DMS79 (cell line): ENCODE measurements around the gene PFKP.
A peak's percentile ranks its signal among the peaks of the same experiment; 100 is the strongest.

Experiments used
- DNase-seq: peaks from one replicate; lab custom pipeline; 2025; lab: John Stamatoyannopoulos, UW

The PFKP gene

GRCh38 chr10:3067118-3067858, at the start of gene PFKP:
PFKP (plus strand) TSS chr10:3067548; CDS start chr10:3067596, 48 bp downstream.
- DNase-seq, result no peak

DNA sequence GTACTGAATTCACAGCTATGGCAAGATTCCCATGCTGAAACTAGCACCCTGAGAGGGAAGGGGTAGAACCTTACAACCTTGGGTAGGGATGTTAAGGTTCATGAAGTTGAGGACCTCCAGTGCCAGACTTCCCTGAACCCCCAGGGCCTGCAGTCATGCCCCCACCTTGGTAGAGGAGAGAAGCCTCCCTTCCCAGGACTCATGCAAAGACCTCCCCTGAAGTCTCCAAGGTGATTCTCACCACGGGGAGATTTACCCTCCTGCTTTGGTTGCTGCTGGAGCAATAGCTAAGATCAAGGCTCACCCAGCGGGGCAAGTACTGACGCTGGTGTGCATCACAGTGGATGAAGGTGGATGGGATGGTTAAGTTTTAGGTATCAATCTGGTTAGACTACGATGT, 49.1 kb upstream of the PFKP start:
- no peak for DNase-seq

- DNase-seq, result no peak
These were observed 47.0 kb upstream of the PFKP start for GRCh38 chr10:3020311-3020710.

DNA sequence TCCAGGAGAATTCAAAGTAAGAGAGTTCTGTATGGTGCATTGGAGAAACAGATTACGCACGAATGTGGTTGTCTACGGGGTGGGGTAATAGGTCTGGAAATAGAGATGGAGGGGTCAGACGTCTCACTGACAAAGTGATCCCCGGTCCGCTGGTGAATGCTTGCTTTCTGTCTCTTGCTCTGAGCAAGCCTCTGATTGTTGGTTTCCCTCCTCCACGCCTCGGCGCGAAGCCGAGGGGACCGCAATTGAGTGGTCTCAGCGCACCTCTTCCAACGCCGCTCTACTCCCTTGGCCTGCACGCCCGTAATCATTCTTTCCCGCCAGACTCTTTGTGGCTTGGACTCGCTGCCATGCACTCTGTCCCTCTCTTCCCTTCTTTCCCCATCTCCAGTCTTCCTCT, 46.5 kb upstream of the PFKP start:
- no peak for DNase-seq

GRCh38 chr10:3022027-3022426, 45.3 kb upstream of the PFKP start:
- DNase-seq, result no peak

DNA sequence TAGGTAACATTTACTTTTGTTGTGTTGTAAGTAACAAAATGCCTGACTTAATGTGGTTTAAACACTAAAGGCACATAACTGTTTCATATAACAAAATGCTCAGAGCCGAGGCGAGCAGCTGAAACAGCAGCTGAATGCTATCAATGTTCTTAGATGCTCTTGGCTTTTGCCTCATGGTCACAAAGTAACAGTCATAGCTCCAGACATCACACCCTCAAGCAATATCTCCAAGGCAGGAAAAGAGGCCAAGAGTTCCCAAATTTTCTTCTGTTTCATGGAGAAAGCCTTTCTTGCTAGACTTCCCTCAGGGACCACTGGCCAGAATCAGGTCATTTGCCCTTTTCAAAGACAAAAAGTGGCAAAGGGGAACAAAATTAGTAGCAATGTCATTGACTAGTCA, 43.5 kb upstream of the PFKP start:
- no peak for DNase-seq

- no peak for DNase-seq
These were observed 42.2 kb upstream of the PFKP start for GRCh38 chr10:3025026-3025683.

DNA sequence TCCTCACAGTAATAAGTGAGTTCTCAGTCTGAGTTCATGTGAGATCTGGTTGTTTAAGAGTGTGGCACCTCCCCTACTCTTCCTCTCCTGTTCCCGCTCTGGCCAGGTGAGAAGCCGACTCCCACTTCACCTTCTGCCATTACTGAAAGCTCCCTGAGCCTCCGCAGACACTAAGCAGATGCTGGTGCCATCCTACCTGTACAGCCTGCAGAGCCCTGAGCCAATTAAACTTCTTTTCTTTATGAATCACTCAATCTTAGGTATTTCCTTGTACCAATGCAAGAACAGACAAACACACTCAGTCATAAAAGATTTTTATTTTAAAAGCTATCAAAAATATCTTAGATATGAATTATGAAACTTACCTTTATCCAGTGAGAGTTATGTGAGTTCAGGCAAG, 39.5 kb upstream of the PFKP start:
- DNase-seq, result no peak

GRCh38 chr10:3028441-3028840, 38.9 kb upstream of the PFKP start:
- no peak for DNase-seq

DNA sequence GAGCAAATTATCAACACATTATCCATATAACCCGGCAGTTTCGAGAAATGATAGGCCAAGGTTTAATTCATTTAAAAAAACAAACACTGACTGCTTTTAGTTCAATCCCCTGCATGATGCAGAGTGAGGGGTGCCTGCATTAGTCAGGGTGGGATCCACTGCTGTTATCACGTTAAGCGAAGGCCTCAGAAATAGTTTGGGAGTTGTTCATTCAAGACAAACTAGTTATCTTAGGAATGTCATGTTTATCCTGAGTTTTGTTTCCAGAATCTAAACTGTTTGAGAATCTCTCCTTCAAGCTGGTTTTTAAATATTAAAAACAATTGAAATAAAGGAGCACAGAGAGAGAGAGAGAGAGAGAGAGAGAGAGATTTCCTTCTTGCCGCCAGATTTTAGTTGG, 36.6 kb upstream of the PFKP start:
- DNase-seq, result no peak

DNA sequence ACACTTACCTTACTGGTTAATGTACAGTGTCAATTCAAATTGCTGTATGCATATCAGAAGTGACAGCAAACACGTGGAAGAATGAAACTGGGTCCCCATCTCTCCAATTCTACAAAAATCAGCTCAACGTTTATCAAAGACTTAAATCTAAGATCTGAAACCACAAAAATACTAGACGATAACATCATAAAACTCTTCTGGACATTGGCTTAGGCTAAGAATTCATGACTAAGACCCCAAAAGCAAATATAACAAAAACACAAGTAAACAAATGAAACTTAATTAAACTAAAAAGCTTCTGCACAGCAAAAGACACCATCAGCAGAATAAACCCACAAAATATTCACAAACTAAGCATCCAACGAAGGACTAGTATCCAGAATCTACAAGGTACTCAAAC, 35.9 kb upstream of the PFKP start:
- no peak for DNase-seq

DNA sequence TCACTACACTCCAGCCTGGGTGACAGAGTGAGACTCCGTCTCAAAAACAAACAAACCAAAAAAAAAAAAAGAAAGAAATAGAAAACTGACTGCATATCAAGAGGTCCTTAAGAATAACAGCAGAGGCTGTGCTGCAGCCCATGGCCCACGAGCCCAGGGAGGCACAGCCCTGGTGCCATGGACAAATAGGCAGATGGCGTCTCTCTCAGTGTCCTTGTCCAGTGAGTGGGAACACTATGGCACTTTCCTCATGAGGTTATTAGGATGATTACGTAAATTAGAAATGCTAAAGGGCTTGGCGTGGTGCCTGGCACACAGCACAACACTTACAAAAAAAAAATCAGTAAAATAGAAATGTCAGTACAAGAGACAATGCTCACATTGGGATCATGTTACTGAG, 33.4 kb upstream of the PFKP start:
- no peak for DNase-seq

- no peak for DNase-seq
These were observed 32.7 kb upstream of the PFKP start for GRCh38 chr10:3034616-3035015.

DNA sequence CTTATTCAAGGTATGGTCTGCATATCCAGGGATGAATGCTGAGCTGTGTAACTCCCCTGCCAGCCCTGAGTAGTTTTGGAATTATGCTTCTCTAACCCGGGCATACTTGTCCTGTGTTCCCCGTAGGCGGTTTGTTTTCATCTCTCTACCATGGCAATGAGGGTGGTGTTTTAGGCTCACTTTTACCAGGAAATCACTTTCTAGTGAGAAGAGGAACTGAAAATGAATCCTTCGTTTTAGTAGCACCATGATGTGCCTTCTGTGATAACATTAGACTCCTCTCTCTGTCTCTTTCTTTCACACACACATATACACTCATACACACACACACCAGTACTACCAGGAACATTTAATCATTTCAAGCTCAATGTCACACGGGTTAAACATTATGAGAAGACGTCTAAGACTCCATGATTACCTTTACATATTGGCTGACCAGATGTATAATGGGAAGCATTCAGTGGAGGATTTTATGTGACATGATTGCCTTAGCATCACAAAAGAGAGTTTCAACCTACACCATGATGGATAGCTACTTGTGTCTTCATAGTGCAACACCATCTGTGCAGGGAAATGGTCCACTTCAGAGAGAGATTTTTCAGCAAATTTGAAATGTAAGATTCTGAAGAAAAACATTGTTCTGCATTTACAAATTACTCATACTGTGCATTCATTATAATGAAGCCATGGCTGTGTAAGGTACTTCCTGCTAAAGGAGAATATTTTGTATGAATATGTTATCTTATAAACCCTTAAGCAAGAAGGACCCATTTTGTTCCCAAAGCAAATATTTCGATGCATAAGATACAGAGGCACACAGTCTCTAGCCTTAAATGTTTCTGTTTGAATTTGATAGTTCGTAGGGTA, 31.0 kb upstream of the PFKP start:
- DNase-seq, result no peak

DNA sequence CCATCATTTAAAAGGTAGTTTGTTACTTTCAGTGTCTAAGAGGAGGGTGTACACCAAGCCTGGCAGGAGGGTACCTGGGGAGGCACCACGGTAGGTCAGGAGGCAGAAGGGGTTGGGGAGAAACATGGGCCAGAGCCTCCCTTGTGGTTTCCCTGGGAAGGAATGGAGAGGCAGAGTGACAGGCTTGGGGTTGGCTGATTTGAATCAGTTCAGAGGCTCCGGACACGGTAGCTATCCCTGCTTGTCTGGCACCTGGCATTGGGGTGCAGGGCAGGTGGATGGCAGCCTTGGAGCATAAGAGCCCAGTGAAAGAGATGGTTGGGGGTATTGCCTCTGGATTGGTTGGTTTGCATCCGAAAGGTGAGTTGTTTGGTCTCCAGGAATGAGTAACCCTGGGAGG, 30.2 kb upstream of the PFKP start:
- DNase-seq, result no peak

DNA sequence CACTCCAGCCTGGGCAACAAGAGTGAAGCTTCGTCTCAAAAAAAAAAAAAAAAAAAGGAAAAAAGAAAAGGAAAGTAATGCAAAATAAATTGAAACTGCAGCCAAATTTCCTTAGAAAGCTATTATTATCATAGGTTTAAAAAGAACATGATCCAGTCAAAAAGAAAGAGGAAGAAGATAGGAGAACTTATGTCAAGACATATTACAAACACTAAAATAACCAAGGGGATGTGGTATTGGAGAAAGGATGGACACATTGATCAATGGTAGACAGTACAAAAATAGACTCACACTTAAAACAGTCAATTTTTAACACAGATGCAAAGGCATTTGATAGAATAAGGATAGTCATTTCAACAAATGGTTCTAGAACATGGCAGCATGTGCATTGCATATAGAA, 27.3 kb upstream of the PFKP start:
- no peak for DNase-seq

DNA sequence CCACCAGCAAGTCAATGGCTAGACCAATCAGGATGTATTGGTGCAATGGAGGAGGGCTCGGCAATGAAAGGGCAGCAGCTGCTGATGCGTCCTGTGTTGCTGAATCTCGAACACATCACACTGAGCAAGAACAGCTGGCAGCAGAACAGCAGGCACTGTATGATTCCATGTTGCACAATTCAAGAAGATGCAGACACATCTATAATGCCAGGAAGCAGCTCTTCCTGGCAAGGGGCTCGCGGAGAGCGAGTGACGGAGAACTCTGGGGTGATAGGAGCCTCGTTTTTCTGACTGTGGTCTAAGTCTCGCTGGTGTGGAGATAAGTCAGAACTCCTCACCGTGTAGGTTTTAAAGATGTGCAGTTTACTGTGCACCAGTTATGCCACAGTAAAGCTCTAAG, 24.8 kb upstream of the PFKP start:
- no peak for DNase-seq

- peak; percentile 5 for DNase-seq
These were observed 23.6 kb upstream of the PFKP start for GRCh38 chr10:3043512-3044368.

GRCh38 chr10:3045471-3046209, 21.7 kb upstream of the PFKP start:
- no peak for DNase-seq

DNA sequence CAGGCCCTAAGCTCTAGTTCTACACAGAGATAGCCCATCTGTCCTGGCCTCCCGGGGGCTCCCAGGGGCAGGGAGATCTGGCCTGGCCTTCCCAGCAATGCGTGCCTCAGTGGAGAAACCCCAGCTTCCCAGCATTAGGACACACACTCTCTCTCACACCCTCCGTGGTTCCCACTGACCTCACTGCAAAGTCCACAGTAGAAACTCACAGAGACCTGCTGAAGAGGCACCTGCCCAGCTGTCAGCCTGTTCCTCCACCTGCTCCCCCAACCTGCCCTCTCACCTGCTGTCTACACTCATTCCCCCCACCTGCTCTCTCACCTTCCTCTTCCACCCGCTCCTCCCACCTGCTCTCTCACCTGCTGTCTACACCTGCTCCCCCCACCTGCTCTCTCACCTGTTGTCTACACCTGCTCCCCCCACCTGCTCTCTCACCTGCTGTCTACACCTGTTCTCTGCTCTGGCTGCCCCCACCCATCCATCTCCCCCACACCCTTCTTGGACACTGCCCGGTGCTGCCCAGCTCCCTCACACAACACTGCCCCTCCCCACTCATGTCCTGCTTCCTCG, 21.1 kb upstream of the PFKP start:
- DNase-seq, result no peak

- no peak for DNase-seq
These were observed 20.3 kb upstream of the PFKP start for GRCh38 chr10:3046981-3047547.
